Left hindlimb (tissue), 1 donor: ENCODE measurements around the gene TTC7B.

ENCODE experiments used
- DNase-seq: peaks from one replicate; pipeline ENCODE4 v3.0.0-alpha.2; 2018

Gene TTC7B

GRCh38 chr14:90642244-90642717 lies 173.9 kb downstream of the TTC7B start:
- DNase-seq, result no peak

GRCh38 chr14:90641615-90642243 lies 174.5 kb downstream of the TTC7B start:
- no peak for DNase-seq

DNA sequence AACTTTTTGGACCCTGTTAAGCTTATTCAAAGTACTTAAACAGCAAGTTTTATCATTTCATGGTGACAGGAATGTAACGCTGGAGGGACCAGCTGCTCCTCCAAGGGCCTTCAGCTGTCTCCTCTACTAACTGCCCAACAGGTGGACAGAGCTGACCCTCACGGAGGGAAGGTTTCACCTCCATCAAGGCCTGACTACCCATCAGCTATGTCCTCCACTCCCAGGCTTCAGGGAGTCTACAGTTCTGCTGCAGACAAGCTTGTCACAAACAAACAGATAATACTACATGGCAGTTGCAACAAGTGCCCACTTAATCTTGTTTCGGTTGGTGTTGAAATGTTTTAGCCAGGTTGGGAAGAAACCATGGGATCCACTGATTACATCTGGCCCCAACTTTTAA lies 175.1 kb downstream of the TTC7B start:
- DNase-seq, result no peak

DNA sequence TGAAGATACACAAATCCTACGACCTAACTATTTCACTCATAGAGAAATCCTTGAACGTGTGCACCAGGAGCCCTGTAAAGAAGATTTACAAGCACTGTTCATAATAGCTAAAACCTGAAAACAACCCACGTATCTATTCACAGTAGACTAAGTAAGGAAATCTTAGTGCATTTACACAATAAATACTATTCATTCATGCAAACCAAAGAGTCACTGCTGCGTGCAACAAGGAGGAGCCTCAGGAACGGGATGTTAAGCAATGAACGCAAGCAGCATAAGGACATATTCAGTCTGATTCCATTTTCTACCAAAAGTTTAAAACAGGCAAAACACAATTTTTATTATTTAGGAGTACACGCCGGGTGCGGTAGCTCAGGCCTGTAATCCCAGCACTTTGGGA lies 176.6 kb downstream of the TTC7B start:
- DNase-seq, result no peak

DNA sequence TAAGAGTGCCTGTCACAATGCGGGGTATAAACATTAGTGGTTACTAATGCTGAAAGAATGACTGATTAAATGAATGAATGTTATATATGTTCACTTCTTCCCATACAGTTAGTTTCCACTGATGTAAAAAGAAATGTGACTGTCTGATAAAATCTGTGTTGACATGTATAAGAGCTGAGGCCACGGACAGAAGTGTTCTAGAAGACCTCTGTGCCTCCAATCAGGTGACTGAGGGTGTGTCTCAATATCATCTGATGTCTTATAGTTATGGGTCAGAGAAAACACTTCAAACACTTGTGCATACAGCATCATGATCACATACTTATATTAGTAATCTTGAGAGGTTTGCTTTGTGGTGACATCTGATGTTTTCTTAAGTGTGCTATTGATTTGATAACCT lies 183.4 kb downstream of the TTC7B start:
- DNase-seq, result no peak

- no peak for DNase-seq
These were observed 183.8 kb downstream of the TTC7B start for GRCh38 chr14:90632451-90632850.

- no peak for DNase-seq
These were observed 185.9 kb downstream of the TTC7B start for GRCh38 chr14:90630171-90630806.

- no peak for DNase-seq
These were observed 186.8 kb downstream of the TTC7B start for GRCh38 chr14:90629471-90629870.

- DNase-seq, result no peak
These were observed 187.4 kb downstream of the TTC7B start for GRCh38 chr14:90628825-90629224.

DNA sequence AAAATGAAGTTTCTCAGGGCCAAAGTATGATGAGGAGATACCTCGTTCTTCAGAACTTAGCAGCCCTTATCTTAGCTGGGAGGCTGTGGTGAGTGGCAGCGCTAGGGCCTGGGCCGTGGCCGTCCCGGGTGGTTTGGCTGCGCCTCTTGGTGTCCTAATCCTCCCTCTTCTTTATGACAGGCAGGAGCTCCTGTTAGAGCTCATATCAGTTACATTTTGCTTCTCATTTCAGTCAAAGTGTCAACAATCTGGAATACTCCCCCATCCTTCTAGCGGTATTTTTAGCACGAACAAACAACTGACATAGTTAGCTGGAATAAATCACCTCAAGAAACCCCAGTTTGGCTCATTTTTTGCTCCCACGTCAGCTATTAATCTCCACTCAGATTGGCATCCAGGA lies 188.8 kb downstream of the TTC7B start:
- no peak for DNase-seq

DNA sequence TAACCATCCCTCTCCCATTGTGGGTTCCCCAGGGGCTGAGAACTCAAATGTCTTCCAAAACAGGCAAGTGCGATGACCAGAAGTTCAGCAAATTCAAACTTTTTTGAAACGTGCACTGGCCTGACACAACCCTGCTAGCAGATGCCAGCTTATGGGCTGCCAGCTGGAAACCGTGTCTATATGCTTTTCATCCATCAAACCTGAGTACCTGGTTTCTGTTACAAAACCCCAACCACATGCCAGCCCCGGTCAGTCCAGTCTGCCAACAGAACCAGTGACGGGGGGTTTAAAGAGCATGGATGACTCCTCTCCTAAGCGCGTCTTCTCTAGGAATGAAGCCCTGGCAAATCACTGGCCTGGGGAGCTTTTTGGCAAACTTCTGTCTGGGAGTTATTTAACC lies 189.7 kb downstream of the TTC7B start:
- no peak for DNase-seq

GRCh38 chr14:90625445-90625844 lies 190.8 kb downstream of the TTC7B start:
- no peak for DNase-seq

DNA sequence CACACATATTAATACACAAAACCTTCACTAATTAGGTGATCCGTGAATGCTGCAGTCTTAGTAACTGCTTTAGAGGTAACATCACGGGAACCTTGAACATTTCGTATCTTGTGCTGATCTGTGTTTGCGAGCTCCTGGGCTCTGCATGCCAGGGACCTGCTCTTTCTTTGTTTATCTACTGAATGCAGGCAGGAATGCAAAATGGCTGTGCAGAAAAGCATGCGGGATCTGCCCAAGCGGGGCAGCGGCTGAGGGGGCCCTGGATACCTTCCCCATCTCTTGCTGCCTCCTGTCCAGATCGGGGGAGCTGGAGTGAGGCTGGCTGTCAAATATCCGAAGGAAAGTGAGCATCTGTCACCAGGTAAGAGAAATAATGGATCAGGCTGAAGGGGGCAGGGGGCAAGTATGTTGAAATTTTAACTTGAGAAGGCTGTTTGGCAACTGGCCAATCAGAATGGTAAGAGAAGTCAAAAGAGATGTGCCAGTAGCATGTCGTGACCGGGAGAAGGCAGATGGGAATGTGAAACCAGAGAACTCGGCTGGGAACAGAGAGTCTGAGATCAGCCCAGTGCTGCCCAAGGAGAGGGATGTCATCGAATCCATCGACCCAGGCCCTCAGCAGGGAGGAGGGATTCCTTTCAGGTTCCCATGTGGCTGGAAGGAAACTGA lies 191.4 kb downstream of the TTC7B start:
- no peak for DNase-seq

DNA sequence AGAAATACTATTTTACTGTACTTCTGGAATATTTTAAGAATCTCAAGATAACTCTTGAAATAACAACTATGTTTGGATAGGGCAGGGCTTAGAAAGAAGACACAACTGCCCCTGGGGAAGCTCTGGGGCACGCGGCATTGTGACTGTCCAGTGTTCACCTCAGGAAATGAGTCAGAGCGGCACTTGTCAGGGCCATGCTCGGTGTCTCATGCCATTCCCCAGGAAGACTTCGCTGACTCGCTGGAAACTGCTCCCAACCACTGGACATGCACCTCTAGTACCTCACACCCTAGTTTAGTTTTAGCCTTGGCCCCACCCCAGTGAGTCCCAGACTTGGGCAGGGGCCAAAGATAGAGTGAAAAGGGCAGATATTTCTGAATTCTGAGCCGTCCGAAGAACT lies 192.0 kb downstream of the TTC7B start:
- no peak for DNase-seq

DNA sequence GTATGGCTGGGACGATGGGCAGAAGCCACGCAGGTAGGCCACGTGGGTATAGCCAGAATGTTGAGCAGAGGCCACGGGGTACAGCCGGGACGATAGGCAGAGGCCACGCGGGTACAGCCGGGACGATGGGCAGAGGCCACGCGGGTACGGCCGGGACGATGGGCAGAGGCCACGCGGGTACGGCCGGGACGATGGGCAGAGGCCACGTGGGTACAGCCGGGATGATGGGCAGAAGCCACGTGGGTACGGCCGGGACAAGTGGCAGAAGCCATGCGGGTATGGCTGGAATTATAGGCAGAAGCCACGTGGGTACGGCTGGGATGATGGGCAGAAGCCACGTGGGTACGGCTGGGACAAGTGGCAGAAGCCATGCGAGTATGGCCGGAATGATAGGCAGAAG lies 195.0 kb downstream of the TTC7B start:
- DNase-seq, result no peak

GRCh38 chr14:90620568-90621077 lies 195.6 kb downstream of the TTC7B start:
- no peak for DNase-seq

- no peak for DNase-seq
These were observed 196.3 kb downstream of the TTC7B start for GRCh38 chr14:90619911-90620310.

DNA sequence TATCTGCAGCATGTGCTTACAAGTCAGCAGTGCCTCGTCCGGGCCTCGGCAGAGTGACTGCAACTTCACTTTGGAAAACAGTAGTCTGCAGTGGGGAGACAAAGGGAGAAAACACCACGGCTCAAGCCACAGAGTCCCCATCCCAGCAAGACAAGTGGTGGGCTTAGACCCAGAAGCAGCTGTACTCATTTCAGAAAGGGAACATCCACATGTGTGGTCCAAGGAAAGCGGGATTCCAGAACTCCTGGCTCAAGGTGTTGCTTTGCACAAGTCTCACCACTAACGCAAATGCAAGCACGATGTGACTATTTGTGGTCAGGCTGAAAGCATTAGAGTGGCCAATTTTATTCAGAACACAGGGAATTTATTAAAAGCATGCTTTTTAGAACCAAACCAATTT lies 198.3 kb downstream of the TTC7B start:
- DNase-seq, result no peak

DNA sequence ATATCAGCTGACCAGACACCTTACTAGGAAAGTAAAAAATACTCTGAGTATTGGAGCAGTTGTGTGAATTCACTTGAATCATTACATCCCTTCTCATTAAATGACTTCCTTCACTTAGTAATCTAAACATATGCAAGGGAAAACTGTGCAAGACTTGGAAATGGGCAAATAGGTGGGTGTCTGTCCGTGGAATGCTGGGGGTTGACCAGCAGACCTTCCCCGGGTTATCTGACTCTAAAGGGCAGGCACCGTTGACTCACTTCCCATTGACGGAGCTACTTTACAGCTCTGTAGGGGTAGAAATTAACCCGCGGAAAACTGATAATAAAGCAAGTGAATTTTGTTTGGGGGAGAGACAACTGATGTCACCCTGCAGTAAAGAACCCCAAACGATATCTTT lies 199.3 kb downstream of the TTC7B start:
- no peak for DNase-seq

DNA sequence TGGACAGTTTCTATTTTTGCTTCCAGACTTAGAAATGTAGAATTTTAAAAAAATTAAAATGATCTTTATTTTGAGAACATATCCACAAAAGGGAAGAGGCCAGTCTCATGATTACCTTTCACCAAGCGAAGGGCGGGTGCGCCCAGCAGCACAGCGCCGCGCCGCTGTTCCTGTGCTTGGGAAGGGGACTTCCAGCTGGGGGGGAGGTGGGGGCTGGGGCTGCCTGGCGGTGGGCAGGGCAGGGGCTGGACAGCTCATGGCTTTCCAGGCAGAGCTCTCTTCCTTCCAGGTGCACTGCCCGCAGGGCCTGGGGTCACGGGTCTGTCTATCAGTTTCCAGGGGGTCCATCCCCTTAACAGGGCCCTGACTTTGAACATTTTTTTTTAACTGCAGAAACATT lies 199.9 kb downstream of the TTC7B start:
- no peak for DNase-seq

- DNase-seq, result peak; percentile 71
These were observed 200.6 kb downstream of the TTC7B start for GRCh38 chr14:90615517-90616060.

GRCh38 chr14:90614696-90615516 lies 201.3 kb downstream of the TTC7B start:
- peak; percentile 71 for DNase-seq

- no peak for DNase-seq
These were observed 202.2 kb downstream of the TTC7B start for GRCh38 chr14:90613997-90614396.
